ENCODE data around the gene MCHR1. TPM values are rescaled to one million over a fixed set of nuclear protein-coding genes. Genes with fewer than 3 reads are reported as not detected.
A peak's percentile ranks its signal among the peaks of the same experiment; 100 is the strongest.

The MCHR1 gene
- total and polyA plus RNA-seq, 2 of the 13 experiments (the other 11 are each of a cell fraction or from before 2014, with no cell fraction given), result 0.40 to 0.83 TPM

DNA sequence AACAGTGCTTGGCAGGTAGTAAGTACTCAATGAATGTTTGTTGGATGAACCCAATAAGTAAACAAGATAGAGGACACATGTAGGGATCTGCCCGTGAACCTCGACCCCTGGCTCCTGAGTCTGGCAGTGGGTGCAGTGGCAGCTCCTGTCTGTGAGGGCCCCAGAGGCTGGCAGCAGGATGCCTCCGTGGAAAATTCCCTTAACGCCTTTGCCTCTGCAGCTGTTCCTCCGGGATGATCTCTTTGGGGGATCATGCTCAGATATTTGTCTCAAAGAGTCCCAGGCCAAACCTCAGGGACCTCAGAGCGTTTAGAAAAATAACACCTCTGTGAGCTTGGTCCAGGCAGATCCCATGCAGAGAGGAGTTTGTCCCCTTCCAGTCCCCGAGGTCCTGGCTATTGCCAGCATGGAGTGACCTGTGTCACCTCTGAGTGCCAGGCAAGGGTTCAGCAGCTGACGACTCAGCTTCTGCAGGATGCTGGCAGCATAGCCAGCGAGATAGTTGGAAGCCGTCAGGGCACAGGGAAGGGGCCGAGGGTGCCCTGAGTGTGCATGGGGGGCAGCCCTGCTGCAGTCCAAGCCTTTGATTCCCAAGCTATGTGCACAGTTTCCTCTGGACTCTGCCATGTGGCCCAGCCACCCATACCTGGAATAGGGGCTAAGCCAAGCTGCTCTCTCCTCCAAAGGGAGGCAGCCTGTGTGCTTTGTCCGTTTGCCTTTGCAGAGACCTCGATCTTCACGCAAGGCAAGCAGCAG lies 613 bp upstream of the MCHR1 start (continued):
- TF ChIP-seq ZNF558 (CRISPR knock-in tag; IDR thresholded peaks at IDR 0.05; ENCODE audit: borderline replicate concordance) (no peak), MYC (CRISPR knock-in tag; IDR thresholded peaks at IDR 0.05; ENCODE audit: borderline replicate concordance) (peak; percentile 17; the same call in 1 of the 2 replicates), MTA1 (CRISPR knock-in tag; IDR thresholded peaks at IDR 0.05; ENCODE audit: borderline replicate concordance) (0 out of 2 replicates have a peak, but pooled peaks have one; percentile 9), HOXA5 (CRISPR knock-in tag; IDR thresholded peaks at IDR 0.05) (no peak), ZBTB33 (CRISPR knock-in tag; IDR thresholded peaks at IDR 0.05) (no peak), TERF1 (CRISPR knock-in tag; IDR thresholded peaks at IDR 0.05) (no peak), SPEN (CRISPR knock-in tag; IDR thresholded peaks at IDR 0.05; ENCODE audit: low read depth) (no peak), ZSCAN25 (CRISPR knock-in tag; IDR thresholded peaks at IDR 0.05) (no peak), ZKSCAN8 (CRISPR knock-in tag; IDR thresholded peaks at IDR 0.05; ENCODE audit: borderline replicate concordance) (no peak), KLF13 (CRISPR knock-in tag; IDR thresholded peaks at IDR 0.05) (no peak), ZNF501 (CRISPR knock-in tag; IDR thresholded peaks at IDR 0.05) (peak; percentile 63; the same call in 1 of the 2 replicates), KAT2B (IDR thresholded peaks at IDR 0.05; ENCODE audit: borderline replicate concordance, low read depth, low read length) (no peak)
- TF ChIP-seq, protein P1, sequence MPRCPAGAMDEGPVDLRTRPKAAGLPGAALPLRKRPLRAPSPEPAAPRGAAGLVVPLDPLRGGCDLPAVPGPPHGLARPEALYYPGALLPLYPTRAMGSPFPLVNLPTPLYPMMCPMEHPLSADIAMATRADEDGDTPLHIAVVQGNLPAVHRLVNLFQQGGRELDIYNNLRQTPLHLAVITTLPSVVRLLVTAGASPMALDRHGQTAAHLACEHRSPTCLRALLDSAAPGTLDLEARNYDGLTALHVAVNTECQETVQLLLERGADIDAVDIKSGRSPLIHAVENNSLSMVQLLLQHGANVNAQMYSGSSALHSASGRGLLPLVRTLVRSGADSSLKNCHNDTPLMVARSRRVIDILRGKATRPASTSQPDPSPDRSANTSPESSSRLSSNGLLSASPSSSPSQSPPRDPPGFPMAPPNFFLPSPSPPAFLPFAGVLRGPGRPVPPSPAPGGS (CRISPR knock-in tag; IDR thresholded peaks at IDR 0.05), result no peak
- TF ChIP-seq, protein P2, sequence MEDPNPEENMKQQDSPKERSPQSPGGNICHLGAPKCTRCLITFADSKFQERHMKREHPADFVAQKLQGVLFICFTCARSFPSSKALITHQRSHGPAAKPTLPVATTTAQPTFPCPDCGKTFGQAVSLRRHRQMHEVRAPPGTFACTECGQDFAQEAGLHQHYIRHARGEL (CRISPR knock-in tag; IDR thresholded peaks at IDR 0.05), result no peak
- TF ChIP-seq, protein P3, sequence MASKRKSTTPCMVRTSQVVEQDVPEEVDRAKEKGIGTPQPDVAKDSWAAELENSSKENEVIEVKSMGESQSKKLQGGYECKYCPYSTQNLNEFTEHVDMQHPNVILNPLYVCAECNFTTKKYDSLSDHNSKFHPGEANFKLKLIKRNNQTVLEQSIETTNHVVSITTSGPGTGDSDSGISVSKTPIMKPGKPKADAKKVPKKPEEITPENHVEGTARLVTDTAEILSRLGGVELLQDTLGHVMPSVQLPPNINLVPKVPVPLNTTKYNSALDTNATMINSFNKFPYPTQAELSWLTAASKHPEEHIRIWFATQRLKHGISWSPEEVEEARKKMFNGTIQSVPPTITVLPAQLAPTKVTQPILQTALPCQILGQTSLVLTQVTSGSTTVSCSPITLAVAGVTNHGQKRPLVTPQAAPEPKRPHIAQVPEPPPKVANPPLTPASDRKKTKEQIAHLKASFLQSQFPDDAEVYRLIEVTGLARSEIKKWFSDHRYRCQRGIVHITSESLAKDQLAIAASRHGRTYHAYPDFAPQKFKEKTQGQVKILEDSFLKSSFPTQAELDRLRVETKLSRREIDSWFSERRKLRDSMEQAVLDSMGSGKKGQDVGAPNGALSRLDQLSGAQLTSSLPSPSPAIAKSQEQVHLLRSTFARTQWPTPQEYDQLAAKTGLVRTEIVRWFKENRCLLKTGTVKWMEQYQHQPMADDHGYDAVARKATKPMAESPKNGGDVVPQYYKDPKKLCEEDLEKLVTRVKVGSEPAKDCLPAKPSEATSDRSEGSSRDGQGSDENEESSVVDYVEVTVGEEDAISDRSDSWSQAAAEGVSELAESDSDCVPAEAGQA (IDR thresholded peaks at IDR 0.05; ENCODE audit: low read depth), result no peak
- TF ChIP-seq, protein P3 (CRISPR knock-in tag; IDR thresholded peaks at IDR 0.05; ENCODE audit: borderline replicate concordance), result no peak

Measured in HepG2 (cell line).